GM06990 (cell line): Measurements from ENCODE around the gene GRID2.

Experiments
- DNase-seq: peaks from one replicate; pipeline ENCODE4 v3.0.0-alpha.2; 2011; ENCODE audit not compliant: insufficient read length; ENCODE audit errors: extremely low read depth
- H3K27me3 ChIP-seq: replicated peaks from 2 replicates; pipeline ENCODE4 v1.6.0; 2011; ENCODE audit warnings: low read length; ENCODE audit not compliant: control insufficient read depth, insufficient read depth
- H3K36me3 ChIP-seq: 2 replicates; pipeline ENCODE4 v1.5.1; 2011; ENCODE audit warnings: low read length; ENCODE audit not compliant: control insufficient read depth, insufficient read depth
- H3K4me3 ChIP-seq: replicated peaks from 2 replicates; pipeline ENCODE4 v1.5.1; 2011; ENCODE audit warnings: low read depth, mild to moderate bottlenecking, control low read depth, low read length
- CTCF ChIP-seq: IDR thresholded peaks from 2 replicates; pipeline ENCODE4 v1.5.1; 2011; ENCODE audit warnings: low read length, control low read depth, mild to moderate bottlenecking, inconsistent platforms; ENCODE audit not compliant: insufficient read depth, poor library complexity, severe bottlenecking

Gene GRID2

DNA sequence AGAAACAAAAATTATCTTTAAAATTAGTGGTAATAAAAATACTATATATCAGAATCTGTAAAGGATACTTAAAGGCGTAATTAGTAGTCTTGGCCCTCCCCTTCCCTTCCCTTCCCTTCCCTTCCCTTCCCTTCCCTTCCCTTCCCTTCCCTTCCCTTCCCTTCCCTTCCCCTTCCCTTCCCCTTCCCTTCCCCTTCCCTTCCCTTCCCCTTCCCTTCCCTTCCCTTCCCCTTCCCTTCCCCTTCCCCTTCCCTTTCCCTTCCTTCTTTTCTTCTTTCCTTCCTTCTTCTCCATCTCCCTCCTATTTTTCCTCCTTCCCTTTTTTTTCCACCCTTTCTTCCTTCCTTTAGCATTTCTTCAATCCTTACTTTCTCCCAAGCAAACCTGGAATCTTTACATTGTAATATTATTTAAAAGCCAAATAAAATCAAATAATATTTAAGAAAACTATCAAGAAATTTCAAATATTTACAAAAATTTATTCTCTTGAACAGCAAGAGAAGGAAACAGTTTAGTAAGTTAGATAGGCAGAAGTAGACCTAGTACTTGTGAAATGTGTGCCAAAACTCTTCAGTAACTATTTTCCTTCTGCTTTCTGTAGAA is 1145.0 kb downstream of the GRID2 start:
- DNase-seq: no peak
- Histone ChIP-seq H3K36me3 (no peaks in the 10 kb centered on the region), H3K27me3 (no peaks in the 10 kb centered on the region), H3K4me3 (no peak overlapping the region)
- TF ChIP-seq CTCF: no peak

- DNase-seq: no peak
- TF ChIP-seq CTCF: no peak
- H3K27me3 ChIP-seq: no peaks in the 10 kb centered on the region
- no peak overlapping the region for H3K4me3 ChIP-seq
- no peaks in the 10 kb centered on the region for H3K36me3 ChIP-seq
Observed at GRCh38 chr4:93451954-93452353, 1148.2 kb downstream of the GRID2 start.

DNA sequence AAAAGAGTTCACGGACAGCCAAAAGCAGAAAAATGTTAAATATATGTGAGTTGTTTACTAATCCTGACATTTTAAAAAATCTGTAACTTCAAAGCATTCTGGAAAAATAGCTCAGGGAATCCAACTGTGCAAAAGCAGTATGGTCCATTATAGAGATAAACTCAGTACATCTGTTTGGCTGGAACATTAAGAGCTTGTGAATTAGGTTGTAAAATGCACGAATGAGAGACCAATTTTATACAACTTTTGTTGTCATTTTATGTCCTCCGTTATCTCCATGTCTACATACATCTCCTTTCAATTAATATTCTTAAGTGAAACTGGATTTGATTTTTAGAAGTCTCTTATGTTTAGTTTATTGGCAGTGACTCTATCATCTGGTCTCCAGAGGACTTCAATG is 1157.8 kb downstream of the GRID2 start:
- Histone ChIP-seq H3K27me3 (no peaks in the 10 kb centered on the region), H3K36me3 (no peaks in the 10 kb centered on the region), H3K4me3 (no peak overlapping the region)
- no peak for TF ChIP-seq CTCF
- no peak for DNase-seq

DNA sequence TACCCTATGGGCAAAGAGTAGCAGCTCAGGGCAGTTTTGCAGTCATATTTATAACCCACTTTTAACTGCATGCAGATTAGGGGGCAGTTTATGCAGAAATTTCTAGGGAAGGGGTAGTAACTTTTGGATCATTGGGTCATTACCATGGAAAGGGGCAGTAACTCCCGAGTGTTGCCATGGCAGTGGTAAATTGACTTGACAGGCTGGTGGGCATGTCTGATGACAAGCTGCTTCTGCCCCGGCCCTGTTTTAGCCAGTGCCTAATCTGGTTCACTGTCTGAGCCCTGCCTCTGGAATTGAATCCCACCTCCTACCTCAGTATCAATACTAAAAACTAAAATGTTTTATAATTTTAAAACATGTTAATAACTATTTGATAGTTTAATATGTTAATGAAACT is 1162.7 kb downstream of the GRID2 start:
- Histone ChIP-seq H3K36me3 (no peaks in the 10 kb centered on the region), H3K4me3 (no peak overlapping the region), H3K27me3 (no peaks in the 10 kb centered on the region)
- DNase-seq: no peak
- no peak for TF ChIP-seq CTCF

- no peak overlapping the region for H3K4me3 ChIP-seq
- H3K27me3 ChIP-seq: no peaks in the 10 kb centered on the region
- no peak for TF ChIP-seq CTCF
- H3K36me3 ChIP-seq: no peaks in the 10 kb centered on the region
- no peak for DNase-seq
Observed at GRCh38 chr4:93467484-93468155, 1163.9 kb downstream of the GRID2 start.

DNA sequence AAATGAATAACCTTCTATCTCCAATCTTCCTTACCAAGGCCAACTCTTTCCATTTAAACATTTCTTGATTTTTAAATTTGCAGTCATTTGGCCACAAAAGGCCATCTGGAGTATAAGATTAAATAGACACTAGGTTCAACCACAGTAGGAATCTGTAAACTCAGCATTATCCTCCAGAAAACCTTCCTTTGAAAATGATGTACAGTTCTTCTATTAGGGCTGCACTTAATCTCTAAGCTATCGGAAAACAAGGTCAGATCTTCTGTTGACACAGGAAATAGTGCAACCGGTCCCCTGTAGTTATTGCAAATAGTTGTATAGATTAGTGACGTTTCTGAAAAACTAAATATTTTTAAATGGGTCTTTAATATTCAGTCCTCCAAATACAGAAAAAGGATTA is 1165.8 kb downstream of the GRID2 start:
- H3K27me3 ChIP-seq: no peaks in the 10 kb centered on the region
- no peak for TF ChIP-seq CTCF
- no peak for DNase-seq
- H3K4me3 ChIP-seq: no peak overlapping the region
- no peaks in the 10 kb centered on the region for H3K36me3 ChIP-seq
